GM23338 (cell line): ENCODE measurements around the gene DNAJB6. TPM values are rescaled to one million over a fixed set of nuclear protein-coding genes. Genes with fewer than 3 reads are reported as not detected.
A peak's percentile ranks its signal among the peaks of the same experiment; 100 is the strongest.

Source experiments
- ATAC-seq: fragments of 200-7000 bp; cut with Tn5 transposase; 3 replicates; pipeline ENCODE4 v1.9.1; 2020
- DNase-seq: peaks from one replicate; pipeline ENCODE4 v3.0.0-alpha.2; 2015; ENCODE audit warnings: low spot score
- H2AFZ ChIP-seq: fragments of 200-600 bp; sonication (generic); 2 replicates; pipeline ENCODE4 v1.8.0; 2016; ENCODE audit warnings: antibody characterized with exemption, mild to moderate bottlenecking, moderate library complexity
- H3F3A ChIP-seq: fragments of 200-600 bp; sonication (generic); replicated peaks from 2 replicates; pipeline ENCODE4 v1.8.0; 2017; ENCODE audit warnings: antibody characterized with exemption, mixed run types, low read depth
- H3K27ac ChIP-seq: fragments of 200-600 bp; sonication (generic); 2 replicates; pipeline ENCODE4 v1.6.1; 2016; ENCODE audit warnings: low read depth
- H3K27me3 ChIP-seq: fragments of 200-600 bp; sonication (generic); 2 replicates; pipeline ENCODE4 v1.8.0; 2016; ENCODE audit warnings: mild to moderate bottlenecking, mixed run types, moderate library complexity; ENCODE audit not compliant: insufficient read depth
- H3K36me3 ChIP-seq: fragments of 200-600 bp; sonication (generic); 2 replicates; pipeline ENCODE4 v1.8.0; 2016; ENCODE audit warnings: mild to moderate bottlenecking; ENCODE audit not compliant: insufficient read depth
- H3K4me1 ChIP-seq: fragments of 200-600 bp; sonication (generic); 2 replicates; pipeline ENCODE4 v1.8.0; 2016; ENCODE audit warnings: mild to moderate bottlenecking, moderate library complexity; ENCODE audit not compliant: insufficient read depth
- H3K4me2 ChIP-seq: fragments of 200-600 bp; sonication (generic); 2 replicates; pipeline ENCODE4 v1.7.1; 2017; ENCODE audit warnings: mixed run types
- H3K4me3 ChIP-seq: fragments of 200-600 bp; sonication (generic); 2 replicates; pipeline ENCODE4 v1.6.1; 2016; ENCODE audit warnings: mixed run types
- H3K79me2 ChIP-seq: fragments of 200-600 bp; sonication (generic); replicated peaks from 2 replicates; pipeline ENCODE4 v1.8.0; 2017; ENCODE audit warnings: mild to moderate bottlenecking; ENCODE audit not compliant: insufficient read depth
- H3K9me2 ChIP-seq: fragments of 200-600 bp; sonication (generic); 2 replicates; pipeline ENCODE4 v1.8.0; 2017; ENCODE audit not compliant: insufficient read depth
- H4K20me1 ChIP-seq: fragments of 200-600 bp; sonication (generic); replicated peaks from 2 replicates; pipeline ENCODE4 v1.8.0; 2017; ENCODE audit warnings: mild to moderate bottlenecking; ENCODE audit not compliant: insufficient read depth
- H3K27ac Mint-ChIP-seq: 2 replicates; pipeline ENCODE4 v1.8.0; 2020; ENCODE audit warnings: inconsistent platforms, mild to moderate bottlenecking, moderate library complexity, mixed read lengths
- H3K27me3 Mint-ChIP-seq: 3 replicates; pipeline ENCODE4 v1.8.0; 2022; ENCODE audit warnings: low read depth, mild to moderate bottlenecking, moderate library complexity, mixed read lengths, inconsistent platforms; ENCODE audit not compliant: insufficient read depth, poor library complexity
- H3K36me3 Mint-ChIP-seq: 3 replicates; pipeline ENCODE4 v1.8.0; 2021; ENCODE audit warnings: low read depth, mild to moderate bottlenecking, inconsistent platforms, moderate library complexity, mixed read lengths
- H3K4me1 Mint-ChIP-seq: 3 replicates; pipeline ENCODE4 v1.8.0; 2020; ENCODE audit warnings: mild to moderate bottlenecking, inconsistent platforms, mixed read lengths
- H3K4me3 Mint-ChIP-seq: 3 replicates; pipeline ENCODE4 v1.8.0; 2021; ENCODE audit warnings: moderate library complexity, mild to moderate bottlenecking, inconsistent platforms, mixed read lengths
- H3K9me3 Mint-ChIP-seq: 3 replicates; pipeline ENCODE4 v1.8.0; 2020; ENCODE audit warnings: moderate library complexity, mild to moderate bottlenecking, inconsistent platforms, mixed read lengths
- CREB1 ChIP-seq: fragments of 250-450 bp; sonication (Bioruptor Pico); IDR thresholded peaks from 2 replicates; pipeline ENCODE4 v1.5.0; 2020; ENCODE audit warnings: low read depth, mild to moderate bottlenecking, moderate library complexity
- CTCF ChIP-seq, 2 experiments: fragments of 200-600 bp in 1 of 2; sonication (generic) in 1 of 2; conservative IDR thresholded peaks; 2 replicates each; pipeline versions ENCODE4 v1.5.1 to v1.6.1; 2016 to 2017; ENCODE audit warnings: antibody characterized with exemption in 2 of 2, low read depth in 2 of 2, mild to moderate bottlenecking in 2 of 2, moderate library complexity in 1 of 2
- EZH2 ChIP-seq: fragments of 200-600 bp; sonication (generic); IDR thresholded peaks from one replicate; pipeline ENCODE4 v1.8.0; 2017; ENCODE audit warnings: antibody characterized with exemption, mild to moderate bottlenecking, low read depth; ENCODE audit not compliant: unreplicated experiment
- EZH2phosphoT487 ChIP-seq: fragments of 200-600 bp; sonication (generic); IDR thresholded peaks from one replicate; pipeline ENCODE4 v1.8.1; 2018; ENCODE audit warnings: antibody characterized with exemption; ENCODE audit not compliant: unreplicated experiment
- JUNB ChIP-seq: IDR thresholded peaks from one replicate; pipeline ENCODE4 v1.6.1; 2016; ENCODE audit warnings: antibody characterized with exemption; ENCODE audit not compliant: unreplicated experiment
- NANOG ChIP-seq: IDR thresholded peaks from 2 replicates; pipeline ENCODE4 v1.6.1; 2016; ENCODE audit warnings: antibody characterized with exemption, borderline replicate concordance
- POLR2AphosphoS5 ChIP-seq: IDR thresholded peaks from 2 replicates; pipeline ENCODE4 v1.6.1; 2016; ENCODE audit warnings: antibody characterized with exemption, low read depth
- STAT1 ChIP-seq: IDR thresholded peaks from one replicate; pipeline ENCODE4 v1.6.1; 2016; ENCODE audit warnings: antibody characterized with exemption; ENCODE audit not compliant: unreplicated experiment
- ZNF114 ChIP-seq: fragments of 250-450 bp; sonication (Bioruptor Pico); IDR thresholded peaks from 2 replicates; pipeline ENCODE4 v1.5.0; 2020; ENCODE audit warnings: mild to moderate bottlenecking, moderate library complexity
- ZNF331 ChIP-seq: fragments of 250-450 bp; sonication (Bioruptor Pico); IDR thresholded peaks from 2 replicates; pipeline ENCODE4 v1.5.0; 2020; ENCODE audit warnings: low read depth, mild to moderate bottlenecking, moderate library complexity
- polyA plus RNA-seq: library from polyadenylated mRNA; unstranded; fragments of >200 nt; fragmentation: Nextera tagmentation; extraction: Ambion mirVana; gene quantifications from 2 replicates; pipeline ENCODE4 v1.2.1, GENCODE V29; 2016
- total RNA-seq: library from RNA; depleted of rRNA; stranded (reverse); fragments of >200 nt; shearing (Covaris generic); gene quantifications from 2 replicates; pipeline ENCODE4 v1.2.3, GENCODE V29; 2014
- TF ChIP-seq, protein P1 (sequence below): fragments of 250-450 bp; sonication (Bioruptor Pico); IDR thresholded peaks from 2 replicates; pipeline ENCODE4 v1.5.0; 2020; ENCODE audit warnings: mild to moderate bottlenecking, moderate library complexity
- TF ChIP-seq, protein P2 (sequence below): IDR thresholded peaks from 2 replicates; pipeline ENCODE4 v1.6.1; 2016; ENCODE audit warnings: antibody characterized with exemption

The DNAJB6 gene
- total and polyA plus RNA-seq, 2 experiments from 2014 or later: 308 to 322 TPM

GRCh38 chr7:157412021-157412443 is 75.2 kb downstream of the DNAJB6 start (continued):
- TF ChIP-seq, protein P1, sequence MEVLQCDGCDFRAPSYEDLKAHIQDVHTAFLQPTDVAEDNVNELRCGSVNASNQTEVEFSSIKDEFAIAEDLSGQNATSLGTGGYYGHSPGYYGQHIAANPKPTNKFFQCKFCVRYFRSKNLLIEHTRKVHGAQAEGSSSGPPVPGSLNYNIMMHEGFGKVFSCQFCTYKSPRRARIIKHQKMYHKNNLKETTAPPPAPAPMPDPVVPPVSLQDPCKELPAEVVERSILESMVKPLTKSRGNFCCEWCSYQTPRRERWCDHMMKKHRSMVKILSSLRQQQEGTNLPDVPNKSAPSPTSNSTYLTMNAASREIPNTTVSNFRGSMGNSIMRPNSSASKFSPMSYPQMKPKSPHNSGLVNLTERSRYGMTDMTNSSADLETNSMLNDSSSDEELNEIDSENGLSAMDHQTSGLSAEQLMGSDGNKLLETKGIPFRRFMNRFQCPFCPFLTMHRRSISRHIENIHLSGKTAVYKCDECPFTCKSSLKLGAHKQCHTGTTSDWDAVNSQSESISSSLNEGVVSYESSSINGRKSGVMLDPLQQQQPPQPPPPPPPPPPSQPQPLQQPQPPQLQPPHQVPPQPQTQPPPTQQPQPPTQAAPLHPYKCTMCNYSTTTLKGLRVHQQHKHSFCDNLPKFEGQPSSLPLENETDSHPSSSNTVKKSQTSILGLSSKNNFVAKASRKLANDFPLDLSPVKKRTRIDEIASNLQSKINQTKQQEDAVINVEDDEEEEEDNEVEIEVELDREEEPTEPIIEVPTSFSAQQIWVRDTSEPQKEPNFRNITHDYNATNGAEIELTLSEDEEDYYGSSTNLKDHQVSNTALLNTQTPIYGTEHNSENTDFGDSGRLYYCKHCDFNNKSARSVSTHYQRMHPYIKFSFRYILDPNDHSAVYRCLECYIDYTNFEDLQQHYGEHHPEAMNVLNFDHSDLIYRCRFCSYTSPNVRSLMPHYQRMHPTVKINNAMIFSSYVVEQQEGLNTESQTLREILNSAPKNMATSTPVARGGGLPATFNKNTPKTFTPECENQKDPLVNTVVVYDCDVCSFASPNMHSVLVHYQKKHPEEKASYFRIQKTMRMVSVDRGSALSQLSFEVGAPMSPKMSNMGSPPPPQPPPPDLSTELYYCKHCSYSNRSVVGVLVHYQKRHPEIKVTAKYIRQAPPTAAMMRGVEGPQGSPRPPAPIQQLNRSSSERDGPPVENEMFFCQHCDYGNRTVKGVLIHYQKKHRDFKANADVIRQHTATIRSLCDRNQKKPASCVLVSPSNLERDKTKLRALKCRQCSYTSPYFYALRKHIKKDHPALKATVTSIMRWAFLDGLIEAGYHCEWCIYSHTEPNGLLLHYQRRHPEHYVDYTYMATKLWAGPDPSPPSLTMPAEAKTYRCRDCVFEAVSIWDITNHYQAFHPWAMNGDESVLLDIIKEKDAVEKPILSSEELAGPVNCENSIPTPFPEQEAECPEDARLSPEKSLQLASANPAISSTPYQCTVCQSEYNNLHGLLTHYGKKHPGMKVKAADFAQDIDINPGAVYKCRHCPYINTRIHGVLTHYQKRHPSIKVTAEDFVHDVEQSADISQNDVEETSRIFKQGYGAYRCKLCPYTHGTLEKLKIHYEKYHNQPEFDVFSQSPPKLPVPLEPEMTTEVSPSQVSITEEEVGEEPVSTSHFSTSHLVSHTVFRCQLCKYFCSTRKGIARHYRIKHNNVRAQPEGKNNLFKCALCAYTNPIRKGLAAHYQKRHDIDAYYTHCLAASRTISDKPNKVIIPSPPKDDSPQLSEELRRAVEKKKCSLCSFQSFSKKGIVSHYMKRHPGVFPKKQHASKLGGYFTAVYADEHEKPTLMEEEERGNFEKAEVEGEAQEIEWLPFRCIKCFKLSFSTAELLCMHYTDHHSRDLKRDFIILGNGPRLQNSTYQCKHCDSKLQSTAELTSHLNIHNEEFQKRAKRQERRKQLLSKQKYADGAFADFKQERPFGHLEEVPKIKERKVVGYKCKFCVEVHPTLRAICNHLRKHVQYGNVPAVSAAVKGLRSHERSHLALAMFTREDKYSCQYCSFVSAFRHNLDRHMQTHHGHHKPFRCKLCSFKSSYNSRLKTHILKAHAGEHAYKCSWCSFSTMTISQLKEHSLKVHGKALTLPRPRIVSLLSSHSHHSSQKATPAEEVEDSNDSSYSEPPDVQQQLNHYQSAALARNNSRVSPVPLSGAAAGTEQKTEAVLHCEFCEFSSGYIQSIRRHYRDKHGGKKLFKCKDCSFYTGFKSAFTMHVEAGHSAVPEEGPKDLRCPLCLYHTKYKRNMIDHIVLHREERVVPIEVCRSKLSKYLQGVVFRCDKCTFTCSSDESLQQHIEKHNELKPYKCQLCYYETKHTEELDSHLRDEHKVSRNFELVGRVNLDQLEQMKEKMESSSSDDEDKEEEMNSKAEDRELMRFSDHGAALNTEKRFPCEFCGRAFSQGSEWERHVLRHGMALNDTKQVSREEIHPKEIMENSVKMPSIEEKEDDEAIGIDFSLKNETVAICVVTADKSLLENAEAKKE (CRISPR knock-in tag): no peak
- TF ChIP-seq EZH2phosphoT487 (no peak), EZH2 (no peak), ZNF114 (CRISPR knock-in tag) (no peak)

GRCh38 chr7:157412491-157413180 is 75.8 kb downstream of the DNAJB6 start:
- Histone ChIP-seq H4K20me1 (peaks cover 29% of the 10 kb centered on the region), H3K27ac (peak overlapping the region; percentile 68)
- peak overlapping the region; percentile 87 for H3K27ac Mint-ChIP-seq
- no peak for TF ChIP-seq CREB1 (CRISPR knock-in tag)
- no peak for TF ChIP-seq EZH2phosphoT487
- TF ChIP-seq EZH2: no peak
- no peak for TF ChIP-seq ZNF114 (CRISPR knock-in tag)
- no peak for TF ChIP-seq JUNB
- TF ChIP-seq, protein P2, sequence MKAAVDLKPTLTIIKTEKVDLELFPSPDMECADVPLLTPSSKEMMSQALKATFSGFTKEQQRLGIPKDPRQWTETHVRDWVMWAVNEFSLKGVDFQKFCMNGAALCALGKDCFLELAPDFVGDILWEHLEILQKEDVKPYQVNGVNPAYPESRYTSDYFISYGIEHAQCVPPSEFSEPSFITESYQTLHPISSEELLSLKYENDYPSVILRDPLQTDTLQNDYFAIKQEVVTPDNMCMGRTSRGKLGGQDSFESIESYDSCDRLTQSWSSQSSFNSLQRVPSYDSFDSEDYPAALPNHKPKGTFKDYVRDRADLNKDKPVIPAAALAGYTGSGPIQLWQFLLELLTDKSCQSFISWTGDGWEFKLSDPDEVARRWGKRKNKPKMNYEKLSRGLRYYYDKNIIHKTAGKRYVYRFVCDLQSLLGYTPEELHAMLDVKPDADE: no peak
- no peak for TF ChIP-seq POLR2AphosphoS5
- no peak for TF ChIP-seq ZNF331 (CRISPR knock-in tag)
- TF ChIP-seq STAT1: no peak
- TF ChIP-seq CTCF (conservative IDR thresholded peaks at IDR 0.05; ENCODE audit: low read depth in 2 of 2): no peak
- TF ChIP-seq NANOG: no peak

More at GRCh38 chr7:157412491-157413180, 75.8 kb downstream of the DNAJB6 start:
- peaks cover 17% of the 10 kb centered on the region for H3K36me3 ChIP-seq
- peaks cover 20% of the 10 kb centered on the region for H3K4me1 ChIP-seq
- H3K27me3 ChIP-seq: no peaks in the 10 kb centered on the region
- H3K4me2 ChIP-seq: peak overlapping the region; percentile 48; the same call in 1 of the 2 replicates
- ATAC-seq (peak; percentile 2; the same call in 2 of the 3 replicates), DNase-seq (no peak)
- Mint-ChIP-seq H3K27me3 (peaks cover 36% of the 10 kb centered on the region), H3K36me3 (peaks cover 64% of the 10 kb centered on the region), H3K9me3 (peaks cover 3% of the 10 kb centered on the region; the same call in 1 of the 3 replicates), H3K4me3 (no peak overlapping the region; the same call in 2 of the 3 replicates), H3K4me1 (peaks cover 47% of the 10 kb centered on the region)
- no peaks in the 10 kb centered on the region for H3K9me2 ChIP-seq
- peaks cover 46% of the 10 kb centered on the region for H3F3A ChIP-seq
- H3K4me3 ChIP-seq: no peak overlapping the region
- H2AFZ ChIP-seq: no peak overlapping the region
- peaks cover 54% of the 10 kb centered on the region for H3K79me2 ChIP-seq
